ENCODE results near the gene TGFBRAP1.
A peak's percentile ranks its signal among the peaks of the same experiment; 100 is the strongest.
"Not testable (repeated sequence)": the region's sequence is repeated elsewhere in the genome, so short reads cannot be mapped to it uniquely, and the experiment has no call there.

The TGFBRAP1 gene

GRCh38 chr2:105252271-105252670, 77.3 kb downstream of the TGFBRAP1 start:
- Mint-ChIP-seq H3K27ac (no peak overlapping the region), H3K9me3 (ENCODE audit: low read depth) (no peaks in the 10 kb centered on the region), H3K4me3 (no peak overlapping the region), H3K4me1 (ENCODE audit: low read depth) (no peaks in the 10 kb centered on the region), H3K27me3 (peaks cover 5% of the 10 kb centered on the region), H3K36me3 (peaks cover 4% of the 10 kb centered on the region)

DNA sequence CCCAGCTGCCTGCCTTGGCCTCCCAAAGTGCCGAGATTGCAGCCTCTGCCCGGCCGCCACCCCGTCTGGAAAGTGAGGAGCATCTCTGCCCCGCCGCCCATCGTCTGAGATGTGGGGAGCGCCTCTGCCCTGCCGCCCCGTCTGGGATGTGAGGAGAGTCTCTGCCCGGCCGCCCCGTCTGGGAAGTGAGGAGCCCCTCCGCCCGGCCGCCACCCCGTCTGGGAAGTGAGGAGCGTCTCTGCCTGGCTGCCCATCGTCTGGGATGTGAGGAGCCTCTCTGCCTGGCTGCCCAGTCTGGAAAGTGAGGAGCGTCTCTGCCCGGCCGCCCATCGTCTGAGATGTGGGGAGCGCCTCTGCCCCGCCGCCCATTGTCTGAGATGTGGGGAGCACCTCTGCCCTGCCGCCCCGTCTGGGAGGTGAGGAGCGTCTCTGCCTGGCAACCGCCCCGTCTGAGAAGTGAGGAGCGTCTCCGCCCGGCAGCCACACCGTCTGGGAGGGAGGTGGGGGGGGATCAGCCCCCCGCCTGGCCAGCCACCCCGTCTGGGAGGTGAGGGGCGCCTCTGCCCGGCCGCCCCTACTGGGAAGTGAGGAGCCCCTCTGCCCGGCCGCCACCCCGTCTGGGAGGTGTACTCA, 78.4 kb downstream of the TGFBRAP1 start:
- H3K36me3 Mint-ChIP-seq; H3K4me3 Mint-ChIP-seq; H3K4me1 Mint-ChIP-seq (ENCODE audit: low read depth); H3K27me3 Mint-ChIP-seq; H3K27ac Mint-ChIP-seq; H3K9me3 Mint-ChIP-seq (ENCODE audit: low read depth): not testable (repeated sequence)

DNA sequence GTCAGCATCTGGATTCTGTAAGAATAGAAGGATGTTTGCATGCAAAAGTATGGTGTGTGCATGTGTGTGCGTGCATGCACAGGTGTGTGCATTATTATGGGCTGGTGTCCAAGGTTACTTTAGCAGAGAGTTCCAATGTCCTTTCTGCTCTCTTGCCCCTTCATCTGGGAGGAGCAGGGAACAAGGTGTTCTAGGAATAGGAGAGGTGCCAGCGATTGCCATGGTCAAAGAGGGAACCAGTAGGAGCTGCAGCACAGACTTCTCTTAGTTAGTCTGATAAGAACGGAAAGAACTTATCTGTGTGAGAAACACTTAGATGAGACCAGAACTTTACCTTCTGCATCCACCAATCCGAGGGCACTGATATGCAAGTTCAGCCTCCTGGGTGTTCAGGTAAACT, 79.6 kb downstream of the TGFBRAP1 start:
- H3K27me3 Mint-ChIP-seq = no peaks in the 10 kb centered on the region
- H3K4me3 Mint-ChIP-seq = no peak overlapping the region
- H3K36me3 Mint-ChIP-seq = peaks cover 4% of the 10 kb centered on the region
- no peaks in the 10 kb centered on the region for H3K4me1 Mint-ChIP-seq (ENCODE audit: low read depth)
- H3K27ac Mint-ChIP-seq = no peak overlapping the region
- no peaks in the 10 kb centered on the region for H3K9me3 Mint-ChIP-seq (ENCODE audit: low read depth)

DNA sequence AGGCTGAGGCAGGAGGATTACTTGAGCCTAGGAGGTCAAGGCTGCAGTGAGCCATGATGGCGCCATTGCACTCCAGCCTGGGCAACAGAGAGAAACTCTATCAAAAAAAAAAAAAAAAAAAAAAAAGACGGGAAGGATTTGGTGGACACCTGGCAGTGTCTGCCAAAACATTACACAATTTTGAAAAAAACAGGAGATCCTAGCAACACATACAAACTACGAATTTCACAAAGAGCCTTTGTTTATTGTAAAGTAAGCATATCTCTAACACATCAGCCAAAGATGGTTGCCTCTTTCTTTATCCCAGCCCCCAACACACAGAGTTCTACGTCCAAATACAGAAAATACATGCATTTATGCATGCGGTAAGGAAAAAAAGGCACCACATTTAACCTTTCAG, 80.4 kb downstream of the TGFBRAP1 start:
- Mint-ChIP-seq H3K27ac (no peak overlapping the region), H3K27me3 (no peaks in the 10 kb centered on the region), H3K4me3 (no peak overlapping the region), H3K4me1 (ENCODE audit: low read depth) (no peaks in the 10 kb centered on the region), H3K9me3 (ENCODE audit: low read depth) (no peaks in the 10 kb centered on the region), H3K36me3 (peaks cover 4% of the 10 kb centered on the region)

DNA sequence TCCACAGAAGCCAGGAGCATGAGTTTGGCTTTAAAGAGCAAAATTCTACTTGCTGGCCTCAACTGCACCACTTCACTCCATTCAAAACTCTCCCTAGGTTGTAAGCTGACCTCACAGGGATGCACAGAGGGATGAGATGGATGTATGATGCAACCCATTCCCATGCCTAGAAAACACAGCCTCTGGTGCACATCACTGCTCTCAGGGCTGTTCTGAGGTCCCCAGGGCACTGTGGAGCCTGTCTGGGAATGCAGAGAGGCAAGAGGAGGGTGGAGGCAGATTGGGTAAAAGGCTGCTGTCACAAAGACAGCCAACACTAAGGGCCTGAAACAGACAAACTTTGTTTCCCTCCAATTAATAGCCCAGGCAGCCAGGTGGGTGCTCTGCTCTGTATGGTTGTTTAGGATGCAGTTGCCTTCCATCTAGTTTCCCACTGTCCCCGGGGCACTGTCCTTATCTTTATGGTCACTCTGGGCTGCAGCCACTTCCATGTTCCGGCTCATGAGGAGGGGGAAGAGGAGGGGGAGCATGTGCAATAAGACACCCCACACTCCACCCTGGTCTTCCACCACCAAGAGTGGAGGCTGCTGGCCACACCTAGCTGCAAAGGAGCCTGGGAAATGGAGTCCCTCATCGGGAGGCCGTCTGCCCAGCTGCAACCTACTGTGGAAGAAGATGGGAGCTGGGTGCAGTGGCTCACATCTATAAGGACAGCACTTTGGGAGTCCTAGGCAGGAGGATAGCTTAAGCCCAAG, 81.0 kb downstream of the TGFBRAP1 start:
- Mint-ChIP-seq H3K27me3 (no peaks in the 10 kb centered on the region), H3K9me3 (ENCODE audit: low read depth) (no peaks in the 10 kb centered on the region), H3K4me3 (no peak overlapping the region), H3K36me3 (peaks cover 4% of the 10 kb centered on the region), H3K4me1 (ENCODE audit: low read depth) (no peaks in the 10 kb centered on the region), H3K27ac (no peak overlapping the region)

DNA sequence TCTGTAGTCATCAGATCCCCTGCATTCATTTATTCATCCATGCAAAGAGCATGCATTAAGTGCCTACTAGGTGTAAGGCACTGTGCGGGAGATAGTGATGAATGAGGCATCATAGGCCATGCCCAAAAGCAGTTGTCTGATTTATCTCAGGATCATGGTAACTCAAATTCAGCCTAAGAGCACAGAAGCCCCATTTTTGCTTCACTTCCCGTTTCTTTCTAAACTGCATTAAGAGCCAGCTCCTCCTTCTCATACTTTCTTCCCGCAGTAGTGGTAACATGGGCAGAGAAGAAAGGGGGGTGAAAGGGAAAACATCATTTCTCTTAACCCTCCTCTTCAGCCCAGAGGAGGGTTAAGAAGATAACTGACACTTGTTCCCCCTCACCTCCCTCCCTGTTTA, 85.1 kb downstream of the TGFBRAP1 start:
- no peaks in the 10 kb centered on the region for H3K9me3 Mint-ChIP-seq (ENCODE audit: low read depth)
- no peak overlapping the region for H3K4me3 Mint-ChIP-seq
- no peaks in the 10 kb centered on the region for H3K4me1 Mint-ChIP-seq (ENCODE audit: low read depth)
- peaks cover 2% of the 10 kb centered on the region for H3K36me3 Mint-ChIP-seq
- H3K27me3 Mint-ChIP-seq = peaks cover 2% of the 10 kb centered on the region
- no peak overlapping the region for H3K27ac Mint-ChIP-seq

- no peaks in the 10 kb centered on the region for H3K9me3 Mint-ChIP-seq (ENCODE audit: low read depth)
- no peaks in the 10 kb centered on the region for H3K36me3 Mint-ChIP-seq
- H3K27ac Mint-ChIP-seq = no peak overlapping the region
- no peaks in the 10 kb centered on the region for H3K4me1 Mint-ChIP-seq (ENCODE audit: low read depth)
- no peak overlapping the region for H3K4me3 Mint-ChIP-seq
- H3K27me3 Mint-ChIP-seq = peaks cover 2% of the 10 kb centered on the region
Measured at GRCh38 chr2:105243961-105244360, 85.6 kb downstream of the TGFBRAP1 start.

DNA sequence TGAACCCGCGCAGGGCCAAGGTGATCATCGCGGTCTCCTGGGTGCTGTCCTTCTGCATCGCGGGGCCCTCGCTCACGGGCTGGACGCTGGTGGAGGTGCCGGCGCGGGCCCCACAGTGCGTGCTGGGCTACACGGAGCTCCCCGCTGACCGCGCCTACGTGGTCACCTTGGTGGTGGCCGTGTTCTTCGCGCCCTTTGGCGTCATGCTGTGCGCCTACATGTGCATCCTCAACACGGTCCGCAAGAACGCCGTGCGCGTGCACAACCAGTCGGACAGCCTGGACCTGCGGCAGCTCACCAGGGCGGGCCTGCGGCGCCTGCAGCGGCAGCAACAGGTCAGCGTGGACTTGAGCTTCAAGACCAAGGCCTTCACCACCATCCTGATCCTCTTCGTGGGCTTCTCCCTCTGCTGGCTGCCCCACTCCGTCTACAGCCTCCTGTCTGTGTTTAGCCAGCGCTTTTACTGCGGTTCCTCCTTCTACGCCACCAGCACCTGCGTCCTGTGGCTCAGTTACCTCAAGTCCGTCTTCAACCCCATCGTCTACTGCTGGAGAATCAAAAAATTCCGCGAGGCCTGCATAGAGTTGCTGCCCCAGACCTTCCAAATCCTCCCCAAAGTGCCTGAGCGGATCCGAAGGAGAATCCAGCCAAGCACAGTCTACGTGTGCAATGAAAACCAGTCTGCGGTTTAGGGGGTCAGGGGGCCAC, 87.1 kb downstream of the TGFBRAP1 start:
- Mint-ChIP-seq H3K9me3 (ENCODE audit: low read depth) (no peaks in the 10 kb centered on the region), H3K27ac (no peak overlapping the region), H3K36me3 (no peaks in the 10 kb centered on the region), H3K27me3 (peaks cover 2% of the 10 kb centered on the region), H3K4me1 (ENCODE audit: low read depth) (no peaks in the 10 kb centered on the region), H3K4me3 (no peak overlapping the region)

- peaks cover 2% of the 10 kb centered on the region for H3K27me3 Mint-ChIP-seq
- no peaks in the 10 kb centered on the region for H3K9me3 Mint-ChIP-seq (ENCODE audit: low read depth)
- no peak within 1 kb of the TSS for H3K27ac Mint-ChIP-seq
- H3K4me3 Mint-ChIP-seq = no peak within 1 kb of the TSS
- H3K36me3 Mint-ChIP-seq = no peaks in the 10 kb centered on the region
- H3K4me1 Mint-ChIP-seq (ENCODE audit: low read depth) = peaks cover 2% of the 10 kb centered on the region
Measured at GRCh38 chr2:105241443-105241842, 88.1 kb downstream of the TGFBRAP1 start, which contains the start of gene GPR45. GPR45 (plus strand) TSS chr2:105241743; CDS start chr2:105241859, 116 bp downstream.

GRCh38 chr2:105239924-105240323, 89.6 kb downstream of the TGFBRAP1 start:
- peaks cover 7% of the 10 kb centered on the region for H3K4me1 Mint-ChIP-seq (ENCODE audit: low read depth)
- H3K27ac Mint-ChIP-seq = no peak overlapping the region
- no peak overlapping the region for H3K4me3 Mint-ChIP-seq
- peaks cover 2% of the 10 kb centered on the region for H3K27me3 Mint-ChIP-seq
- no peaks in the 10 kb centered on the region for H3K36me3 Mint-ChIP-seq
- no peaks in the 10 kb centered on the region for H3K9me3 Mint-ChIP-seq (ENCODE audit: low read depth)

- Mint-ChIP-seq H3K9me3 (ENCODE audit: low read depth) (no peaks in the 10 kb centered on the region), H3K27ac (no peak overlapping the region), H3K36me3 (no peaks in the 10 kb centered on the region), H3K4me3 (no peak overlapping the region), H3K4me1 (ENCODE audit: low read depth) (peaks cover 7% of the 10 kb centered on the region), H3K27me3 (peaks cover 2% of the 10 kb centered on the region)
Measured at GRCh38 chr2:105238664-105239240, 90.8 kb downstream of the TGFBRAP1 start.

DNA sequence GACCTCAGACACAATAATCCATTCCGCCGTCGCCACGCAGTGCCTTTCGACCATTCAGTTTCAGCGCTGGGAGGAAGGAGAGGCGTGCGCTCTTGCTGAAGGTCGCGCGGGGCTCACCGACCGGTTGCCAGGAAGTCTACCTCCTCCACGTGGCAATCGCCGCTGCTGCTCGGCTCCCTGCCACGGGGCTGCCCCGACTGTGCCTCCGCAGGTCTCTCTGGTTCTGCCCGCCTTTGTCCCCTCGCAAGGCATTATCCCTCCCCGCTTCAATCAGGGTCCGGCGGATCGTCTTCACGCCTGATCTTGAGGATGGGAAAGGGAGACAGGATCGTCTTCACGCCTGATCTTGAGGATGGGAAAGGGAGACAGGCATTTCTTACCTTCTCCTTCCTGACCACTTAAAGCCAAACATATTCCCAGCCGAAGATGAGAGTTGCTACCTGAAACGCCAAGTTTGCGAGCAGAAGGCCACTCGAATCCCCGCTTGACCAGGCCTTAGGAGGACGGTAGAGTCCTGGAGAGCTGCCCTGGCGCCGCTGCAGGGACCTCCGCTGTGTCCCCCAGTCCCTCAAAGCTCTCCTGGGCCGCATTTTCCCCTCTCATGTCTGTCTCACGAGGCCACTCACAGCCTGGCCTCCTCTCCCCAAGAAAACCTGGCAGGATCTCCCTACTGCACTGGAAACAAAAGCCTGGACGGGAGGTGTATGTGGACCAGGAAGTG, 92.3 kb downstream of the TGFBRAP1 start:
- Mint-ChIP-seq H3K36me3 (no peaks in the 10 kb centered on the region), H3K27me3 (peaks cover 2% of the 10 kb centered on the region), H3K4me3 (peak overlapping the region; percentile 35), H3K9me3 (ENCODE audit: low read depth) (no peaks in the 10 kb centered on the region), H3K27ac (no peak overlapping the region), H3K4me1 (ENCODE audit: low read depth) (peaks cover 7% of the 10 kb centered on the region)

DNA sequence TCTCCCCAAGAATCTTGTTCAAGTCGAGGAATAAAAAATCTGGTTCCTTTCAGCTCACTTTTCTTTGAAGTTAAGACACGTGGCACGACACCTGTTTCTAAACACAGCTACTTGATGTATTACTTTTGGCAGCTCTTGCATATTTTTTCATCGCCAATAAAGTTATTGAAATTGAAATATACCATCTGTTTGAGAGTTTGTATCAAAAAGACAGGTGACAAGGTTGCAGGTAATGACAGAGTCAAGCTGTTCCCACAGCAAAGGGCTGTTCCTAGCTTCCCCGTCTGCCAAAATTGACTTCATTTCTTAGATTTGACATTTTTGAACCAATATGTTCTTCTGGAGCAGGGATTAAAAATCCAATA, 93.5 kb downstream of the TGFBRAP1 start:
- H3K4me1 Mint-ChIP-seq (ENCODE audit: low read depth) = peaks cover 7% of the 10 kb centered on the region
- peaks cover 2% of the 10 kb centered on the region for H3K27me3 Mint-ChIP-seq
- no peak overlapping the region for H3K4me3 Mint-ChIP-seq
- H3K27ac Mint-ChIP-seq = no peak overlapping the region
- no peaks in the 10 kb centered on the region for H3K36me3 Mint-ChIP-seq
- H3K9me3 Mint-ChIP-seq (ENCODE audit: low read depth) = no peaks in the 10 kb centered on the region

DNA sequence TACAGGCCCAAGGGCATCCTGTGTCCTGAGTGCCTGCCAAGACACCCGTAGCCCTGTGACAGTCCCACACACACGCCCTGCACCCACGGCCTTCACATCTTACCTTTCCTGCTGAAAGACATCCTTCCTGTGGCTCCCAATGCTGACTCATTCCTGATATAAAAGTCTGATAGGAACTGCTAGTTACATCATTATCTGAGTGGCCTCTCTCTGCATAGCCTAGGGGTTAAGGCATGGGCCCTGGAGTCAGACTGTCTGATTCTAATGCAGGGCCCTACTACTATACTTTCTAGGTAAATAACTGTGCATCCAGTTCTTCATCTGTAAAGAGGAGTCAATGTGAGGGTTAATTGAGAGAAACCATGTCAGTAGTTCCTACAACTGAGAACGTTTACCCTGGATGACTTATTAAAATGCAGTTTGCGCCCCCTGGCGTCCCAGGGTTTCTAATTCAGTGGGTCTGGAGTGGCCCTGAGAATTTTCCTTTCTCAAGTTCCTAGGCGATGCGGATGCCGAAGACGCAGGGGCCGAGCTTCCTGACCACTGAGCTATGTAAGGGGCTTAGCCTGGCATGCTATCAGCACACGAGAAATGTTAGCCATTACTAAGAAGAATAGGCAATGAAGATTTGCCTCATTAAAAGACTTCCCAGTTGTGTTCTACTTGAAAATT, 94.0 kb downstream of the TGFBRAP1 start:
- Mint-ChIP-seq H3K4me3 (no peak overlapping the region), H3K27ac (no peak overlapping the region), H3K36me3 (no peaks in the 10 kb centered on the region), H3K9me3 (ENCODE audit: low read depth) (no peaks in the 10 kb centered on the region), H3K4me1 (ENCODE audit: low read depth) (peaks cover 7% of the 10 kb centered on the region), H3K27me3 (no peaks in the 10 kb centered on the region)

Data from activated naive CD8-positive, alpha-beta T cell (primary cell).